K562 (cell line): Measurements from ENCODE around the gene FASTK. TPM values are rescaled to one million over a fixed set of nuclear protein-coding genes. Genes with fewer than 3 reads are reported as not detected.

Source experiments
- RCOR1 ChIP-seq, 2 experiments: IDR thresholded peaks; 2 replicates each; pipeline ENCODE4 v1.6.1; 2012; ENCODE audit warnings: low read depth in 2 of 2, low read length in 2 of 2, borderline replicate concordance in 1 of 2, improper control_type of control experiment in 1 of 2
- YBX1 ChIP-seq: fragments of 450-650 bp; IDR thresholded peaks from 2 replicates; pipeline ENCODE4 v1.7.1; 2016; ENCODE audit warnings: mild to moderate bottlenecking
- ZNF561 ChIP-seq: fragments of 450-650 bp; formaldehyde crosslinking; conservative IDR thresholded peaks from 2 replicates; pipeline ENCODE4 v1.4.0; 2020; ENCODE audit warnings: mild to moderate bottlenecking, moderate library complexity
- ZNF695 ChIP-seq: fragments of 450-650 bp; formaldehyde crosslinking; IDR thresholded peaks from 2 replicates; pipeline ENCODE4 v1.4.0; 2020; ENCODE audit warnings: mild to moderate bottlenecking, moderate library complexity
- polyA plus RNA-seq, 8 experiments: library from polyadenylated mRNA; depleted of rRNA in 4 of 8; stranded (reverse) in 5 of 8; unstranded in 3 of 8; fragments of >200 nt; fragmentation: Nextera tagmentation in 2 of 8; fragmentation: Illumina TruSeq in 1 of 8; extraction: Ambion mirVana in 2 of 8; extraction: Trizol in 1 of 8; gene quantifications; 2 replicates each; pipeline versions ENCODE4 v1.2.1 to v1.2.3, GENCODE V29; 2011 to 2014; ENCODE audit warnings: inconsistent platforms in 1 of 8, missing spikeins in 1 of 8
- total RNA-seq, 7 experiments: library from RNA; depleted of rRNA in 6 of 7; stranded (reverse); fragments of >200 nt in 6 of 7; fragmentation: Illumina TruSeq in 2 of 7; extraction: Trizol in 2 of 7; gene quantifications; 2 replicates each; pipeline versions ENCODE4 v1.2.1 to v1.2.3, GENCODE V29; 2011 to 2021; ENCODE audit warnings: low replicate concordance in 1 of 7
- TF ChIP-seq, protein P1 (sequence below): fragments of 250-450 bp; sonication (Bioruptor Pico); IDR thresholded peaks from 2 replicates; pipeline ENCODE4 v1.5.0; 2022; ENCODE audit warnings: mild to moderate bottlenecking
- TF ChIP-seq, protein P2 (sequence below): fragments of 450-650 bp; formaldehyde crosslinking; IDR thresholded peaks from 2 replicates; pipeline ENCODE4 v1.4.0; 2022; ENCODE audit warnings: mild to moderate bottlenecking, moderate library complexity
- TF ChIP-seq, protein P3 (sequence below): sonication (generic); formaldehyde crosslinking; IDR thresholded peaks from 2 replicates; pipeline ENCODE4 v1.8.1; 2023; ENCODE audit warnings: mild to moderate bottlenecking, missing genetic modification reagents, moderate library complexity
- TF ChIP-seq, protein P4 (sequence below): fragments of 250-450 bp; sonication (Bioruptor Pico); IDR thresholded peaks from 2 replicates; pipeline ENCODE4 v1.9.0; 2021; ENCODE audit warnings: mild to moderate bottlenecking, inconsistent platforms

The FASTK gene
- total and polyA plus RNA-seq, 9 of the 15 experiments (the other 6 are each of a cell fraction or from before 2014, with no cell fraction given) = 0.51 to 150 (median 48.2) TPM

DNA sequence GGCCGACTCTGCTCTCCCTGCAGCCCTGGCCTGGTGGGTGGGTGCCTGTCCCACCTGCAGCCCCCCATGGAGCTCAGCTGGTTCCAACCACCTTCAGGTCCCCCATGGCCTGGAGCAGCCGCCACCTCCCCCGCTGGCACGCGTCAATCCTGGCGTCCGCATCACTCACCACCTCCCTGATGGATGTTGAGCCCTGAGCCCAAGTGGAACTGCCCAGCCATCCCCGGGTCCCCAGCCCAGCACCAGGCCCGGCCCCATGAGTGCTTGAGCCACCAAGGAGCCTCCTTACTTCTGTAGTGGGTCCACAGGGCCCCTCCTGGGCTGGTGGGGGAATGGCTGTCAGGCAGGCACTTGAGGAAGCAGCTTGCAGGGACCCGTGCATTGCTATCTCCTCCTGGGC lies 20.3 kb upstream of the FASTK start (continued):
- TF ChIP-seq, protein P1, sequence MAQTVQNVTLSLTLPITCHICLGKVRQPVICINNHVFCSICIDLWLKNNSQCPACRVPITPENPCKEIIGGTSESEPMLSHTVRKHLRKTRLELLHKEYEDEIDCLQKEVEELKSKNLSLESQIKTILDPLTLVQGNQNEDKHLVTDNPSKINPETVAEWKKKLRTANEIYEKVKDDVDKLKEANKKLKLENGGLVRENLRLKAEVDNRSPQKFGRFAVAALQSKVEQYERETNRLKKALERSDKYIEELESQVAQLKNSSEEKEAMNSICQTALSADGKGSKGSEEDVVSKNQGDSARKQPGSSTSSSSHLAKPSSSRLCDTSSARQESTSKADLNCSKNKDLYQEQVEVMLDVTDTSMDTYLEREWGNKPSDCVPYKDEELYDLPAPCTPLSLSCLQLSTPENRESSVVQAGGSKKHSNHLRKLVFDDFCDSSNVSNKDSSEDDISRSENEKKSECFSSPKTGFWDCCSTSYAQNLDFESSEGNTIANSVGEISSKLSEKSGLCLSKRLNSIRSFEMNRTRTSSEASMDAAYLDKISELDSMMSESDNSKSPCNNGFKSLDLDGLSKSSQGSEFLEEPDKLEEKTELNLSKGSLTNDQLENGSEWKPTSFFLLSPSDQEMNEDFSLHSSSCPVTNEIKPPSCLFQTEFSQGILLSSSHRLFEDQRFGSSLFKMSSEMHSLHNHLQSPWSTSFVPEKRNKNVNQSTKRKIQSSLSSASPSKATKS (CRISPR knock-in tag) = no peak
- TF ChIP-seq, protein P2, sequence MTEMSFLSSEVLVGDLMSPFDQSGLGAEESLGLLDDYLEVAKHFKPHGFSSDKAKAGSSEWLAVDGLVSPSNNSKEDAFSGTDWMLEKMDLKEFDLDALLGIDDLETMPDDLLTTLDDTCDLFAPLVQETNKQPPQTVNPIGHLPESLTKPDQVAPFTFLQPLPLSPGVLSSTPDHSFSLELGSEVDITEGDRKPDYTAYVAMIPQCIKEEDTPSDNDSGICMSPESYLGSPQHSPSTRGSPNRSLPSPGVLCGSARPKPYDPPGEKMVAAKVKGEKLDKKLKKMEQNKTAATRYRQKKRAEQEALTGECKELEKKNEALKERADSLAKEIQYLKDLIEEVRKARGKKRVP (CRISPR knock-in tag) = no peak
- TF ChIP-seq, protein P3, sequence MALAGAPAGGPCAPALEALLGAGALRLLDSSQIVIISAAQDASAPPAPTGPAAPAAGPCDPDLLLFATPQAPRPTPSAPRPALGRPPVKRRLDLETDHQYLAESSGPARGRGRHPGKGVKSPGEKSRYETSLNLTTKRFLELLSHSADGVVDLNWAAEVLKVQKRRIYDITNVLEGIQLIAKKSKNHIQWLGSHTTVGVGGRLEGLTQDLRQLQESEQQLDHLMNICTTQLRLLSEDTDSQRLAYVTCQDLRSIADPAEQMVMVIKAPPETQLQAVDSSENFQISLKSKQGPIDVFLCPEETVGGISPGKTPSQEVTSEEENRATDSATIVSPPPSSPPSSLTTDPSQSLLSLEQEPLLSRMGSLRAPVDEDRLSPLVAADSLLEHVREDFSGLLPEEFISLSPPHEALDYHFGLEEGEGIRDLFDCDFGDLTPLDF (CRISPR knock-in tag) = no peak
- TF ChIP-seq RCOR1 (IDR thresholded peaks at IDR 0.05; ENCODE audit: borderline replicate concordance in 1 of 2, low read depth in 2 of 2, low read length in 2 of 2) (no peak), YBX1 (no peak), ZNF561 (no peak), ZNF695 (CRISPR knock-in tag) (no peak)
- TF ChIP-seq, protein P4, sequence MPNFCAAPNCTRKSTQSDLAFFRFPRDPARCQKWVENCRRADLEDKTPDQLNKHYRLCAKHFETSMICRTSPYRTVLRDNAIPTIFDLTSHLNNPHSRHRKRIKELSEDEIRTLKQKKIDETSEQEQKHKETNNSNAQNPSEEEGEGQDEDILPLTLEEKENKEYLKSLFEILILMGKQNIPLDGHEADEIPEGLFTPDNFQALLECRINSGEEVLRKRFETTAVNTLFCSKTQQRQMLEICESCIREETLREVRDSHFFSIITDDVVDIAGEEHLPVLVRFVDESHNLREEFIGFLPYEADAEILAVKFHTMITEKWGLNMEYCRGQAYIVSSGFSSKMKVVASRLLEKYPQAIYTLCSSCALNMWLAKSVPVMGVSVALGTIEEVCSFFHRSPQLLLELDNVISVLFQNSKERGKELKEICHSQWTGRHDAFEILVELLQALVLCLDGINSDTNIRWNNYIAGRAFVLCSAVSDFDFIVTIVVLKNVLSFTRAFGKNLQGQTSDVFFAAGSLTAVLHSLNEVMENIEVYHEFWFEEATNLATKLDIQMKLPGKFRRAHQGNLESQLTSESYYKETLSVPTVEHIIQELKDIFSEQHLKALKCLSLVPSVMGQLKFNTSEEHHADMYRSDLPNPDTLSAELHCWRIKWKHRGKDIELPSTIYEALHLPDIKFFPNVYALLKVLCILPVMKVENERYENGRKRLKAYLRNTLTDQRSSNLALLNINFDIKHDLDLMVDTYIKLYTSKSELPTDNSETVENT (CRISPR knock-in tag) = no peak
